Amniotic stem cell (primary cell): ENCODE data around the gene MS4A8.
"Not testable (repeated sequence)": the region's sequence is repeated elsewhere in the genome, so short reads cannot be mapped to it uniquely, and the experiment has no call there.

ENCODE experiments used
- DNase-seq: peaks from one replicate; lab custom pipeline; 2025; lab: John Stamatoyannopoulos, UW

Gene MS4A8

DNA sequence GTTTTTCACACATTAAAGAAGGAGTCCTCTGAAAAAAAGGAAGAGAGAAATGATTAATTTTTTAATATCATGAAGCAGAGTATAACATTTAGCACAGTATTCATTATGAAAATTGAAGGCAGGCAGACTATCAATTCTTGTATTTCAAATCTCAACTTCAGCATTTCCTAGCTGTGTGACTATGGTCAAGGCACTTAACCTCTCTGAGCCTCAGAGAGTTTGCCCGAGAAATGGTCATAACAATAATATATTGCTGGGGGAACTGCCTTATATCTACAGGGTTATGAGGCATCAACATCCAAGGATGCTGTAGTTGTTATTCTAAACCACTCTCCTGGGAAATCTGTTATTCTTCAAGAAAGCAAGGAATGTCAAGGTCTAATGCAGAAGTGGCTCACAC, 26.2 kb downstream of the MS4A8 start:
- no peak for DNase-seq

DNA sequence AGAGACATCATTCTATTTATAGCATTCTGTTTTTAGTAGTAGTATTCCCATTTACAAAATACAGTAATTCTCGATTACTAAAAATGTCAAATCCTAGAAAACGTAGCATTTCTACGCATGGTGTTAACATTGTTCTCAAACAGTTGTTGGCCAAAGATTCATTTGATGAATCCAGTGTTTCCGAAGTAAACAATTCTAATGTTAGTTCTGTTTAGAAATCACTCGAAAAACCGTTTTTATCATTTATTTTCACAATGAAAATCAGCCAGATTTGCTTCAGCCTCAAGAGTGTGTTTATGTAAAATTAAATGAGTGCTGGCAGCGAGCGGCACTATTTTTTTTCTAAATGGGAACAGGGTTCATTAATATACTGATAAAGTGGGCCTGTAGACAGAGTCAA, 32.2 kb downstream of the MS4A8 start:
- no peak for DNase-seq

DNA sequence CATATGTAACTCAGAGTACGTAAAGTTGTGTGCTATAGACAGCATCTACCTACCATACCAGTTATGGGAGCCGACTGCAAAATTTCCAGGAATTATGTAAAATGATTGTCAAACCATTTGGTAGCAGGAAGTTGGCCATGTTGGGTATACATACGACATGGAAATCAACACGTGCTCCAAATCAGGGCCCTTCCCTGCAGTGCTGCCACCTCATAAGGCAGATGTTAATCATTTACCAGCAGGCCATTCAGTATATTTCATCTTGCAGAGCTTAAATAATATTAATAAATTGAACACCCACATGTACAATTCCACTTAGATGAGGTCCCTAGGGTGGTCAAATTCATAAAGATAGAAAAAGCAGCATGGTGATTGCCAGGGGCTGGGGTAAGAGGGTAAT, 34.9 kb downstream of the MS4A8 start:
- DNase-seq = no peak

DNA sequence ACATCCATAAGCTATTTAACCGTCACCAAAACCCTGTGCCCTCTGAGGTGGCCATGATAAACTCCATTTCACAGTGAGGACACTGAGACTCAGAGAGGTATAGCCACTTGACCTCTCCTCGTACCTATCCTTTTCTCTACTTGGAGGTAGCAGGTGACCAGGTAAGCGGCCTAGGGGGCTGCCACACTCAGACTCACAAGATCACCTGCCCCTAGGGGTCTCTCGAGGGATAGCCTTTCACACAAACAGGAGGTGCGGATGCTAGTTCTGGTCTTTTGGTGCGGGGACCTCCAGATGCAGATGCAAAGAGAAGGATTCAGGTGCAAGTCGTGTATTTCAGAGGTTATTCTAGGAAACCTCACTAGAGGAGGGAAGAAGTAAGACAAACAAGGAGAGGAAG, 39.7 kb downstream of the MS4A8 start:
- no peak for DNase-seq

DNA sequence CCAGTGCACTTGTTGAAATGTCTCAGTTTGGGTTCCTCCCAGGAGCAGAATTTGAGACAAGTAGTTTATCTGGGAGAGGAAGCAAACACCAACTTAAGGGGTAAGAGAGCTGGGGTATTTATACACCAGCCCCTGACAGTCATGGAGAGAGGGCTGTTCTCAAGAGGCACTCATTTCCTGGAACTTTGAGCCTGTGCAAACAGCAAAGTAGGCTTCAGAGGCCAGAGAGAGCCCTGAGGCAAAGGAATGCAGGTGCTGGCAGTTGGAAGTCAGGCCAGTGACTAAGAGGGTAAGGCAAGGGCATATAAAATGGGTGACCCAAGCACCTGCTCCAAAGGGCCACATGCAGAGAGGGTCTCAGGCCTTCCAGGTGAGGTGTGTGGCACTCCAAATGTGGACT, 41.2 kb downstream of the MS4A8 start:
- DNase-seq = no peak

DNA sequence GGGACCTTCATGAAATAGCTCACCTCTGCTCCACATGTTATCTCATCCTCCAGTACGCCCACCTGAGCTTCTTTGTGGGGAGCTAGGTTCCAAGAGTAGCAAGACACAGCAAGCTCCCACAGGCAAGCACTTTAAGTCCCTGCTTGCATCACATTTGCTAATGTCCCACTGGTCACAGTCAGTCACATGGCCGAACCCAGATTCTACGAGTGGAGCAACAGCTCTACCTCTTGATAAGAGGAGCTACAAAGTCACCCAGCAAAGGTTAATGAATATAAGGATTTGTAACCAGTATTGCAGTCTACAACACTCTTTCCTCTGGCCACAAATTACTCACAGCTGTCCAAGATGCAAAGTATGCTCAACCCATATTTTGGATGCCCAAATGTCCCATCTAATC, 42.0 kb downstream of the MS4A8 start:
- DNase-seq = no peak

DNA sequence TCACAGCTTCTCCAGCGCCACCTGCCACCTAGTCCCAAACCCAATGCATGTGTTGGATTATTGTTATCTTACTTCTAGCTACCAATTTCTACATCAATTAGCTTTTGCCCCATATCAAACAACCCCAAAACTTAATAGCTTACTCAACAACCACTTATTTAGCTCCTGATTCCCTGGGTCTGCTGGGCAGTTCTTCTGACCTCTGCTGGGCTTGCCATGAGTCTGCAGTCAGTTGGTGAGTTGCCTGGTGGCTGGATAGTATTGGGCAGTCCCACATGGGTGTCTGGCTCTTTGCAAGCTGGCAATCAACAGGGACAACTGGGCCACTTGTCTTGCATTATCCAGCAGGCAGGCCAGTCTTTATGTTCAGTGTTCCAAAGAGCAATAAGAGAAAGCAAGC, 43.6 kb downstream of the MS4A8 start:
- DNase-seq = no peak

DNA sequence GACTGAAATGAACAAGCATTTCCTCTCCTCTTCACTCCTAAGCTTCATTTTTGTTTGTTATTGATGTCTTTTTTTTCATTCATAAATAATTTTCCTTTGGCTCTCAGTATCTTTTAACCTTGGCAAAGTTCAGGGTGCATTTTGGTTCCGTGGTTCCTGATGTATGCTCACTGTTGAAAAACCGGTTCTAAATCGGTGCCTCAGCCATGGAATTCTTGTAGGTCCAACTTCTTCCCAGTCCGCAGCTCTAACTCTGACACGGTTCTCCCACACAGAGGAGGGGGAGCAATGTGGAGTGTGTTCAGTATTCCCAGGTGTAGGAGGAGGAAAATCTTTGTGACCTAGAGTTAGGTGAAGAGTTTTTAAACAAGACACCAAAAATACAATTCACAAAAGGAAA, 44.7 kb downstream of the MS4A8 start:
- DNase-seq = no peak

DNA sequence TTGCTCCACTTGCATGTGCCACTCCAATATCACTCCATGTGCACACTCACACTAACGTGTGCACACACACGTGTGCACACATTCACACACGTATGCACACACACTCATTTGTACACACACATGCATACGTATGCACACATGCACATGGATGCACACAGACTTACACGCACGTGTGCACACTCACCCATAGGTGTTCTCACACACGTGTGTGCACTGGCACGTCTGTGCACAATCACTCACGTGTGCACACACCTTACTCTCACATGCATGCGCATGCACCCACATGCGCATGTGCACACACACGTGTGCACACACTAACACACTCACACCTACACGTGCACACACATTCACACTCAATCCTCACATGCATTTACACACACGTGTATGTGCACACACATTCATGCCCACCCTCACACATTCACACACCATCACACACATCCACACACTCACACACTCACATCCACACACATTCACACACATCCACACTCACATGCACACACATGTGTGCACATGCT, 48.0 kb downstream of the MS4A8 start:
- no peak for DNase-seq

DNA sequence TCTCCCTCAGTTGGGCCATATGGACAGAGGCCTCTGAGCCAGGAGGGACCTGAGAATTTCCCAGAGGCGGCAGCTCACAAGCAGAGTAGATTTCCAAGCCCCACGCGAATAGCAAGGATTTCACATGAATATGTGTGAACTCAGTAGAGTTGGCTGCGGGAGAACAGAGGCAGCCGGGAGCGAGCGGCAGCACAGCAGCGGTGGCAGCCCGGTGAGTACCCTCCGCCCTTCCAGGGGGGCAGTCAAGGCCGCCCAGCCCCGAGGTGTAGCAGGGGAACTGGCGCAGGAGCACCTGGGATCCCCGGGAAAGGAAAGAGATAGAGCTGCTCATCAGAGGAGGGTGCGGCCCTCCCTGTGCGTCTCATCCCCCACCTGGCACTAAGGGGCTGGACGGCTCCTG, 48.8 kb downstream of the MS4A8 start:
- no peak for DNase-seq

DNA sequence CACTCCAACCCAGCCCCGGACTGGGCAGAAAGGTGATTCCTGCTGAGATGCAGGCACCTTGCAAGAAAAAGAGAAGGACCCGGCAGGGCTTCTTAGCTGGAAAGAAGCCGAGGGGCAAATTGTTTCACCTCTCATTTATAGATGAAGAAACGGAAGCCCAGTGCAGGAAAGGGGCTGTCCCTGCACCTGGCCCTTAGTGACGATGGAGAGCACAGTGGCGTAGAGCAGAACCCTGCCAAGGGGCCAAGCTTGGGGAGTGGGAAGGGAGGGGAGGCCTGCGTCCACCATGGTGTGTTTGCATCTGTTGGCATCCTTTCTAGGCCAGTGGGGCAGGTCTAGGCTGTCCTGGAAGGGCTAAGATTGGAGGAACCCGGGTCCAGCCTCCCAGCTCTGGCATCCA, 49.4 kb downstream of the MS4A8 start:
- DNase-seq = no peak

DNA sequence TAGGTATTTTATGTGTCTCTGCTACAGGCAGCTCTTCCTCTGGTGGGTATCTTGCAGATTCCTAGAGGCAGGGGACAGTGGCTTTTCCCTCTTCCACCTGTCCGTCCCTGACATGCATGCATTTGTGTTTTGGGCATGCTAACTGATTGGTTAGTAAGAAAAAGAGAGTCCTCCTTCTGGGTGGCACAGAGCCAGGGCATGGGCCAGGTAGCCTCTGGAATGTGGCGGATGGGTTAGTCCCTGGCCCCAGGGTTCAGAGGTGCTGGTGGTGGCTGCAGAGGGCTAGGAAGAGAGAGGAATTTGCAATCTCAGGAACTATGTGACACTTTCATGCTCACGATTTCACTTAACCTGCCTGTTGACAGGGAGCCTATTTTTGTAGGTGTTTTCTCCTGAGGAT, 51.5 kb downstream of the MS4A8 start:
- no peak for DNase-seq

DNA sequence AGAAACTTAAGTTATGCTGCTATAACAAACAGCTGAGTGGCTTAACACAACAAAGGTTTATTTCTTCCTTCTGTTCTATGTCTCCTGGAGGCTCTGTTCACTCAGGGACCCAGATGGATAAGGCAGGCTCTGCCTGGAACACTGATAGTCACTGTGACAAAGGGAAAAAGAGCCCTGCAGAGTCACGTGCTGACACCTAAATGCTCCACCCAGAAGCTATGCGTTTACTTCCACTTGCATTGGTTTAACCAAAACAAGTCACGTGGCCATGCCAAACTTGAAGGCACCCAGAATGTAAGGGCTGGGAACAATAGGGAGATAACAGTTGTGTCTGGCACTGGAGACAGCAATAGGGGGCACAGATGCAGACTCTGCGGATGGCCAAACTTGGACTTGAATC, 53.9 kb downstream of the MS4A8 start:
- DNase-seq = no peak

DNA sequence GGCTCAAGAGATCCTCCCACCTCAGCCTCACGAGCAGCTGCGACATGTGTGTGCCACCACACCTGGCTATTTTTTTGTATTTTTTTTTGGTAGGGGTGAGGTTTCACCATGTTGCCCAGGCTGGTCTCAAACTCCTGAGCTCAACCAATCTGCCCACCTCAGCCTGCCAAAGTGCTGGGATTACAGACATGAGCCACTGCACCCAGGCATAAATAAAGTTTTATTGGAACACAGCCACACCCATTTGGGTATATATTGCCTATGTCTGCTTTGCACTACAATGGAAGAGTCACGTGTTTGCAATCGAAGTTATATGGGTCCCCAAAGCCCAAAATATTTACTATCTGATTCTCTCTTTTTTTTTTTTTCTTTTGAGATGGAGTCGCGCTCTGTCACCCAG, 55.5 kb downstream of the MS4A8 start:
- no peak for DNase-seq

DNA sequence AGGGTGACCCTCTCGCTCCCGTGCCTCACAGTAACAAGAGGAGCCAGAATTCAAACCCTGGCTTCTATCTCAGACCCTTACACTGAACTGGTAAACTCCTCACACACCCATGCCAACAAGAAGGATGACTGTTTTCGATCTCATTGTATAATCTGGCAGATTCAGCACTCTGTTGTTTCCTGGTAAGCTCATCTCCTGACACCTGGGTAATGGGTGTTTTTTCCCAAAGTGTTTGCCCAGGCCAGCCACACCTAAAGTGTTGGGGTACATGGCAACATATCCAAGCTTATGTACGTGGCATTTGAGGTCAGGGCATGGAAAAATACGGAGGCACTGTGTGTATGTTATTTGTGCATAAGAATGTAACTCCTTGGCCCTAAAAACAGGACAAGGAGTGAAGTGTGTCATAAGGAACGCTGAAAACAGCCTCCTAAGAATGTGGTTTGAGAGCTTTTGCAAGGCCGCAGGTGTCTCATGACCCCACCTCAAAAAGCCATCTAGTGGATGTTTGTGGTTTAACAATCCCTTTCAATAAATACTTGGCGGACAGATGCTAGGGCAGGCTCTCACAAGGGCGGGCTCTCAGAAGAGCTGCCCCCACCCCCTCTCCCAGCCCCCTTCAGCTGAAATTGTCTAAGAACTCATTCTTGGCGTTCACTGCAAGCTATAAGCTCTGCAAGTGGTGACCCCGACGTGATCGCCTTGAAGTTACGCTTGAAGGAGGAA, 57.1 kb downstream of the MS4A8 start, which contains the start of gene MS4A15:
Gene MS4A15, plus strand, starts transcription at position 561 of the 726 bp plus-strand sequence. CDS start 6,867 bp downstream, outside the sequence.
- DNase-seq = no peak

DNA sequence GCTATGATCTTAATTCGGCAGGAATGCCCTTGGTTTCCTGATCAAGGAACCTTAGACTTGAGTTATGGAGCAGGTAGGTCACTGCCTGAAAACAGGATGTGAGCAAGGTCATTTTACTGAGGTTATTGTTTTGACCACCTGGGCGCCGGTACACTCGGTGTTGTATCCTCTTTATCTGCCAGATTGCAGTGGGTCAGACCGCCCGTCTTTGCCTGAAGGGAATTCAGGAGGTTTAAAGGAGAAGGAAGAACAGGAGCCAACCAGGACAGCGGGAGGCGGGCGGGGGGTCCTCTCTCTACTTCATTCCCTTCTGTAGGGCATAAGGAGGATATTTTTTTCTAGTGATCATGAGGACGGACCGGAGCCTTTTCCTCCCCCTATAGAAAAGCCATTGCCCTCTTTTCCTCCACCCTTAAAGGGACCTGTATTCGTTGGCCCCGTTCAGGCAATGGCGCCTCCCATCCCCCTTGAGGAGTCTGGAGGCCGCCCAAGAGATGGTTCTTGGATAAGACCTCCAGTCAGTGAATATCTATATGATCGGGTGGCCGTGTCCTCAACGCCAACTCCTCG, 57.9 kb downstream of the MS4A8 start:
- no peak for DNase-seq

DNA sequence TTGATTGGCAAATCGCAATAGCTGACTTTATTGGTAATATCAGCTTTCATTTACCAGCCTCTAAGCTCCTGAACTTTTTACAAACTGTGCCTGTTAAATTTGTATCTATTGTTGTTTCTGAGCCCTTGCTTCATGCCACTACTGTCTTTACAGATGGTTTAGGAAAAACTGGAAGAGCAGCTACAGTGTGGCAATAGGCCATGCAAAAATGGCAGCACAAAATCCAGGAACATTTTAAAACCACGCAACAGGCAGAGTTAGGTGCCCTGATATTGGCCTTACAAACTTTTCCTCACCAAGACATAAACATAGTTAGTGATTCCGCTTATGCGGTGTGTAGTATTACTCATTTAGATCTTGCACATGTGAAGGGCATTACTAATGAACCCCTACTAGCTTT, 59.3 kb downstream of the MS4A8 start:
- not testable (repeated sequence) for DNase-seq

DNA sequence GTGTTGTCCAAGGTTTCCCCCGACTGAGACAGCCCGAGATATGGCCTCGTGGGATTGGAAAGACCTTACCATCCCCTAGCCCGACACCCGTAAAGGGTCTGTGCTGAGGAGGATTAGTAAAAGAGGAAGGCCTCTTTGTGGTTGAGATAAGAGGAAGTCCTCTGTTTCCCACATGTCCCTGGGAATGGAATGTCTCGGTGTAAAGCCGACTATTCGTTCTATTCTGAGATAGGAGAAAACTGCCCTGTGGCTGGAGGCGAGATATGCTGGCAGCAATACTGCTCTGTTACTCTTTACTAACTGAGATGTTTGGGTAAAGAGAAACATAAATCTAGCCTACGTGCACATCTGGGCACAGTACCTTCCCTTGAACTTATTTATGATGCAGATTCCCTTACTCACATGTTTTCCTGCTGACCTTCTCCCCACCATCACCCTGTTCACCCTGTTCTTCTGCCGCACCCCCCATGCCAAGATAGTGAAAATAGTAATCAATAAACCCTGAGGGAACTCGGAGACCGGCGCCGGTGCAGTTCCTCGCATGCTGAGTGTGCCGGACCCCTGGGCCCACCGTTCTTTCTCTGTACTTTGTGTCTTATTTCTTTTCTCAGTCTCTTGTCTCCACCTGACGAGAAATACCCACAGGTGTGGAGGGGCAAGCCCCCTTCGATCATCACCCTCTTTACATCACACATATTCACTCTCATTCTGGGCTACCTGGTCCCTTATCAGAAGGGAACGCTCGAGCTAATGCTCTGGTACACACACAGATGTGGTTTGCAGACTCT, 60.2 kb downstream of the MS4A8 start:
- DNase-seq = not testable (repeated sequence)

DNA sequence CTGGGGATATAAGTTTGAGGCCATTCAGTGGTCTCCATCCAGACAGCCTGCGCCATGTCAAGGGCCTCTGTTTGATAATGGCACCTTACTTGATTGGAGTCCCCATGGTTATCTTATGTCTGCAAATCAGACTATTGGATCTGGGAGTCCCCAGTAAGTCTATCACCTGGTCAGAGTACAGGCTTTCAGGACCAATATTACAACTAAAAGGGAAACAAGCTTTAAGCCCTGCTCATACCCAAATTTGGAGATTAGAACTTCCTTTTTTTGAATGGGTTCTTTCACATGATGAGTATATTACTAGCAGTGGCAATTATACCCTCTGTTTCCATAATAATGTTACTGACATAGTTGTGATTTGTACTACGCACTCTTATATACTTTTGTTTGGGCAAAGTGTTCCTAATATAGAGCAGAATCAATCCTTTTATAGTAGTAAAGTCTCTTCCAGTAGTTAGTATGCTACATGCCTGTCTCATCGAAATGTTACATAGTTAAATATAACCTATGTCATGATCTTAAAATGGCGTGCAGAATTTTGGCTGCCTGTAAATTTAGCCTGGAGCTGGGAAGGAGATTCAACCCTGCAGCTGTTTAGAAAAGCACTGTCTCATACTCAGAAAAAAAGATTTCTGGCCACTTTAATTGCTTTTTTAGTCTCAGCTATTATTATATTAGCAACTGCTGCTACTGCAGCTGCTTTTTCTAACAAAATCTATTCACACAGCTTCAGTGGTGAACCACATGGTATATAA, 62.2 kb downstream of the MS4A8 start:
- no peak for DNase-seq

DNA sequence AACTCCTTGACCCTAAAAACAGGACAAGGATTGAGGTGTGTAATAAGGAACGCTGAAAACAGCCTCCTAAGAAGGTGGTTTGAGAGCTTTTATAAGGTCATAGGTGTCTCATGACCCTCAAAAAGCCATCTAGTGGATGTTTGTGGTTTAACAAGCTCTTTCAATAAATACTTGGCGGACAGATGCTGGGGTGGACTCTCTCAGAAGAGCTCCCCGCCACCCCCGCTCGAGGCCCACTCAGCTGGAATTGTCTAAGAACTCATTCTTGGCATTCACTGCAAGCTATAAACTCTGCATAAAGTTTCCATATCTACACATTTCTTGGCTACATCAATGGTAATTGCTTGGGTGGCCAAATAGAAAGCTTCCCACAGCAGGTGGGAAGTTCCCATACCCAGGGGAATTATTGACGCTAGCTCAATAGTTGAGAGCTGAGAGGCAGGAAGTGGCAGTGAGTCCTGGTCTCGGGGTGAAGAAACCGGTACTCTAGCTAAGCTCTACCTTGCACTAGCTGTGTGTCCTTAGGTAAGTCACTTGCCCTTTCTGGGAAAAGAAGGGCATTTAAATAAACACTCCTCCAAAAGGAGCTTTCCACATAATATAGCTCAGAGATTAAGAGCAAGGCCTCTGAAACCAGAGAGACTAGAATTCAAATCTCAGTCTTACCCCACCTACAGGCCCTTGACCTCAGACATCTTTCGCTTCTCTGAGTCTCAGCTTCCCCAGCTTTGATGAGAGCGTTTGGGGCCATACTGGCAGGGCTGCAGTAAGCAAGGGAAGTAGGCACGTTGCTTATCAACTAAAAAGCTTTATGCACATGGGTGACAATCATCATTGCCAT, 63.7 kb downstream of the MS4A8 start:
- no peak for DNase-seq

DNA sequence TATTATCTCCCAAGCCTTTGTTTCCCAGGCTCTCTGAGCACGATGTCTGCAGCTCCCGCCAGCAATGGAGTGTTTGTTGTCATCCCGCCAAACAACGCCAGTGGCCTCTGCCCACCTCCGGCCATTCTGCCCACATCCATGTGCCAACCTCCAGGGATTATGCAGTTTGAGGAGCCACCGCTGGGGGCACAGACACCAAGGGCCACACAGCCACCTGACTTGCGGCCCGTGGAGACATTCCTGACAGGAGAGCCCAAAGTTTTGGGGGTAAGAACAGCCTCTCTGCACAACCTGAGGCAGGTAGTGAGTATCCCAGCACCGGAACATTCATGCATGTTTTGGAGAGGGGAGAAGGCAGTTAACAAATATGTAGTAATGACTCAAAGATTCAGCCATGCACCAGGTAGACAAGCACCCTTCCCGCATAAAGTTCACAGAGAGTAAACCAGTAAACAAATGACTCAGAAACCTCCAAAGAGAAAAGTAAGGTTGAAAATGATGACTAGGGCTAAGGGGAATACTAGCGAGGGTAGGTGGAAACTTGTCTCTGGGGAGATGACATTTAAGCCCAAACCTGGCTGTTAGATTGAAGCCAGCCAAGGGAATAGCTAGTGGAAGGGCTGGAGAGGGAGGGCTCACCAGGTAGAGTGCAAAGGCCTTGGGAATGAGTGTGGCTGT, 64.4 kb downstream of the MS4A8 start:
- no peak for DNase-seq
